GM12874 (cell line): ENCODE measurements around the gene FGF14.

ENCODE experiments used
- CTCF ChIP-seq: IDR thresholded peaks from 2 replicates; pipeline ENCODE4 v1.5.1; 2011; ENCODE audit warnings: low read depth, mild to moderate bottlenecking, control low read depth, low read length, moderate library complexity; ENCODE audit not compliant: insufficient read depth

Gene FGF14

GRCh38 chr13:101698400-101698799, 703.4 kb downstream of the FGF14 start:
- TF ChIP-seq CTCF: no peak

GRCh38 chr13:101697745-101698144, 704.1 kb downstream of the FGF14 start:
- no peak for TF ChIP-seq CTCF

- no peak for TF ChIP-seq CTCF
Observed at GRCh38 chr13:101695870-101696516, 705.9 kb downstream of the FGF14 start.

GRCh38 chr13:101691341-101691860, 710.4 kb downstream of the FGF14 start:
- no peak for TF ChIP-seq CTCF

GRCh38 chr13:101690871-101691270, 711.0 kb downstream of the FGF14 start:
- TF ChIP-seq CTCF: no peak

GRCh38 chr13:101686003-101686402, 715.8 kb downstream of the FGF14 start:
- TF ChIP-seq CTCF: no peak

- no peak for TF ChIP-seq CTCF
Observed at GRCh38 chr13:101681834-101682233, 720.0 kb downstream of the FGF14 start.
